ENCODE results near the gene ADAMTS12. TPM values are rescaled to one million over a fixed set of nuclear protein-coding genes. Genes with fewer than 3 reads are reported as not detected.

Gene ADAMTS12
- total RNA-seq, 1 experiment from 2014 or later, result 0.05 TPM

DNA sequence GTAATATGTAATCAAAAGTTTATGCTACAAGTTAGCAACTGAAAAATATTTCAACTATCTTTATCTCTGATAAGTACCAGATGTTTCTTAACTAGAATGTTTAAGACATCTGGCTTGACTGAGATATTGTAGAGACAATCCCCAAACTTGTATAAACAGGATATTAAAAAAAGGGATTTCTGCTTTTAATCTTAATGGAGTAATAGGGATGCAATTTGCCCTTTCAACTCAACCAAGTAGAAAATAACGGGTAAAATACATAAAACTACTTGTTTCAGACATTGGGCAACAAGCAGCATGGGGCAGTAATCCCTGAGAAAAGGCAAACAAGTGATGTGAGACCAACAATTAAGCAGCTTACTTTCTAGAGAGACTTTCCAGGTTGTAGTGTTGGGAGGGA, 9.4 kb upstream of the ADAMTS12 start:
- POLR2A ChIA-PET, result no interaction called here
- Histone ChIP-seq H3K9me3 (ENCODE audit: control insufficient read depth in 1 of 2, insufficient read depth in 1 of 2, low read depth in 1 of 2, low read length in 2 of 2) (no peaks in the 10 kb centered on the region), H3K9me2 (ENCODE audit: insufficient read depth) (no peaks in the 10 kb centered on the region), H3K4me2 (ENCODE audit: low read length) (no peak overlapping the region), H3K27me3 (ENCODE audit: insufficient read depth, low read length) (peaks cover 11% of the 10 kb centered on the region; the same call in 1 of the 2 replicates), H3K79me2 (ENCODE audit: insufficient read depth, low read length) (no peaks in the 10 kb centered on the region), H2AFZ (ENCODE audit: low read depth, low read length, poor library complexity, severe bottlenecking) (no peak overlapping the region), H3K9ac (ENCODE audit: low read length) (no peak overlapping the region), H3K36me3 (ENCODE audit: control insufficient read depth in 1 of 2, insufficient read depth in 2 of 2, low read length in 2 of 2) (no peaks in the 10 kb centered on the region), H4K20me1 (ENCODE audit: insufficient read depth) (no peaks in the 10 kb centered on the region), H3K4me1 (ENCODE audit: control insufficient read depth in 1 of 2, insufficient read depth in 2 of 2, low read length in 2 of 2) (no peaks in the 10 kb centered on the region), H3K4me3 (replicated peaks in 1 of 2; ENCODE audit: low read depth in 1 of 2, low read length in 2 of 2) (no peak overlapping the region), H3K27ac (ENCODE audit: low read depth, low read length) (no peak overlapping the region)
- no peak for TF ChIP-seq ZNF274 (IDR thresholded peaks at IDR 0.05; ENCODE audit: low read depth, low read length)
- TF ChIP-seq CBX3 (IDR thresholded peaks at IDR 0.05; ENCODE audit: low read depth), result no peak
- RAD21 ChIA-PET (ENCODE audit: low non-redundant PET in 1 of 2, low total read pairs in 2 of 2, uncharacterized antibody in 2 of 2, unreplicated experiment in 2 of 2), result no interaction called here
- DNase-seq (ENCODE audit: low read depth, low spot score), result no peak
- no TSS peak for BruUV-seq (replicated peaks)
- no peak for ATAC-seq
- intact Hi-C loops (cut with micrococcal nuclease), result no loop called here
- CTCF ChIA-PET, result no interaction called here

DNA sequence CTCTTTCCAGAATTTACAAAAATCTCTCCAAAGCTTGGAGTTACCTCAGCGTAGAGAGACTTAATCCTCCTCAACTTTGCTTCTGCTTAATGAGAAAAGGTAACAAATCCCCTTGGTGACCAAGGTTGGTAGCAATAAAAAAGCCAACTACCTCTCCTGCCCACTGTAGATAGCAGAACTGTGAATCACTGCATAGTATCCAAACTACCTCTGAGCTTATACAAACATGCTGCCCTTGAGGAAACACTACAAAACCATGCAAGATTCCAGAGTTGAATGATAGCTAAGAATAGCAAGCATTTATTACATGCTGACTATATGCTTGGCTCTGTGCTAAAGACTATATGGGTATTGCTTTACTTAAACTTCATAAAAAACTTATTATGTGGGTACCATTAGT, 2.8 kb upstream of the ADAMTS12 start:
- Histone ChIP-seq H3K9me3 (ENCODE audit: control insufficient read depth in 1 of 2, insufficient read depth in 1 of 2, low read depth in 1 of 2, low read length in 2 of 2) (no peaks in the 10 kb centered on the region), H3K4me1 (ENCODE audit: control insufficient read depth in 1 of 2, insufficient read depth in 2 of 2, low read length in 2 of 2) (no peaks in the 10 kb centered on the region), H3K4me2 (ENCODE audit: low read length) (no peak overlapping the region), H3K79me2 (ENCODE audit: insufficient read depth, low read length) (no peaks in the 10 kb centered on the region), H3K27ac (ENCODE audit: low read depth, low read length) (no peak overlapping the region), H3K9me2 (ENCODE audit: insufficient read depth) (no peaks in the 10 kb centered on the region), H3K4me3 (replicated peaks in 1 of 2; ENCODE audit: low read depth in 1 of 2, low read length in 2 of 2) (no peak overlapping the region), H3K36me3 (ENCODE audit: control insufficient read depth in 1 of 2, insufficient read depth in 2 of 2, low read length in 2 of 2) (no peaks in the 10 kb centered on the region), H2AFZ (ENCODE audit: low read depth, low read length, poor library complexity, severe bottlenecking) (no peak overlapping the region), H3K9ac (ENCODE audit: low read length) (no peak overlapping the region), H3K27me3 (ENCODE audit: insufficient read depth, low read length) (peaks cover 45% of the 10 kb centered on the region), H4K20me1 (ENCODE audit: insufficient read depth) (no peaks in the 10 kb centered on the region)
- no peak for TF ChIP-seq EZH2phosphoT487 (IDR thresholded peaks at IDR 0.05; ENCODE audit: borderline replicate concordance)
- TF ChIP-seq ZFX (IDR thresholded peaks at IDR 0.05), result no peak
- no peak for TF ChIP-seq ZNF274 (IDR thresholded peaks at IDR 0.05; ENCODE audit: low read depth, low read length)
- TF ChIP-seq JUND (IDR thresholded peaks at IDR 0.05), result no peak
- no peak for TF ChIP-seq CBX3 (IDR thresholded peaks at IDR 0.05; ENCODE audit: low read depth)
- no peak for TF ChIP-seq ELF1 (IDR thresholded peaks at IDR 0.05; ENCODE audit: borderline replicate concordance, low read depth)
- TF ChIP-seq POLR2AphosphoS5 (IDR thresholded peaks at IDR 0.05; ENCODE audit: low read depth, low read length), result no peak
- TF ChIP-seq SP1 (IDR thresholded peaks at IDR 0.05; ENCODE audit: low read depth), result no peak
- no peak for TF ChIP-seq CEBPB (IDR thresholded peaks at IDR 0.05; ENCODE audit: low read depth)
- TF ChIP-seq SRF (IDR thresholded peaks at IDR 0.05; ENCODE audit: low read depth), result no peak
- TF ChIP-seq TCF7L2 (IDR thresholded peaks at IDR 0.05; ENCODE audit: borderline replicate concordance, extremely low read depth, insufficient read depth, insufficient read length), result no peak
- no peak for TF ChIP-seq FOSL1 (IDR thresholded peaks at IDR 0.05; ENCODE audit: low read depth)
- TF ChIP-seq, protein P1, sequence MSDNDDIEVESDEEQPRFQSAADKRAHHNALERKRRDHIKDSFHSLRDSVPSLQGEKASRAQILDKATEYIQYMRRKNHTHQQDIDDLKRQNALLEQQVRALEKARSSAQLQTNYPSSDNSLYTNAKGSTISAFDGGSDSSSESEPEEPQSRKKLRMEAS (IDR thresholded peaks at IDR 0.05), result no peak
- TF ChIP-seq SIN3A (IDR thresholded peaks at IDR 0.05; ENCODE audit: low read depth), result no peak
- intact Hi-C loops (cut with micrococcal nuclease), result no loop called here
- ATAC-seq (no peak), DNase-seq (ENCODE audit: low read depth, low spot score) (no peak)
- no TSS peak for BruUV-seq (replicated peaks)
- CTCF ChIA-PET, result no interaction called here
- RAD21 ChIA-PET (ENCODE audit: low non-redundant PET in 1 of 2, low total read pairs in 2 of 2, uncharacterized antibody in 2 of 2, unreplicated experiment in 2 of 2), result no interaction called here
- POLR2A ChIA-PET, result no interaction called here

Measured in HCT116 (cell line).